Aortic smooth muscle cell (primary cell): ENCODE data around the gene CDC7. TPM values are rescaled to one million over a fixed set of nuclear protein-coding genes. Genes with fewer than 3 reads are reported as not detected.

Experiments used
- total RNA-seq: library from RNA; depleted of rRNA; stranded (reverse); fragments of >200 nt; gene quantifications from 2 replicates; pipeline ENCODE4 v1.2.3, GENCODE V29; 2014

CDC7 gene
- total RNA-seq = 1.7 and 3.3 TPM in 2 replicates

GRCh38 chr1:91500756-91501522 is at the start of gene CDC7:
Gene CDC7, plus strand, starts transcription at chr1:91500851. Its CDS starts 866 bp downstream, at chr1:91501717.

Other genes with a start within 250 kb of the CDC7 start
- 0.06 and 0.13 TPM in 2 replicates for gene HFM1, start 96.0 kb upstream of the CDC7 start, total RNA-seq